GM12878 (cell line): ENCODE results near the gene CTIF. TPM values are rescaled to one million over a fixed set of nuclear protein-coding genes. Genes with fewer than 3 reads are reported as not detected.

ENCODE experiments used
- ATAC-seq: fragments of 200-7000 bp; cut with Tn5 transposase; 3 replicates; pipeline ENCODE4 v1.9.1; 2020; ENCODE audit warnings: mild to moderate bottlenecking, moderate library complexity
- BruUV-seq: library from RNA; stranded (reverse); fragments of 400-500 nt; replicated peaks from 2 replicates; lab custom pipeline; 2021; lab: Mats Ljungman, UMichigan
- CTCF ChIA-PET: fragments of 300-600 bp; sonication (Branson Sonifier 250); formaldehyde crosslinking; extraction: SDS; loops from one replicate; lab custom pipeline; 2021; ENCODE audit warnings: inconsistent platforms; lab: Yijun Ruan, JAX
- POLR2A ChIA-PET: fragments of 350-600 bp; formaldehyde crosslinking; extraction: SDS; loops from one replicate; lab custom pipeline; 2021; ENCODE audit warnings: inconsistent platforms; lab: Charles Lee
- RAD21 ChIA-PET: fragments of 300-600 bp; sonication (Branson Sonifier 250); formaldehyde crosslinking; loops from one replicate; lab custom pipeline; 2023; ENCODE audit warnings: antibody characterized with exemption; ENCODE audit not compliant: unreplicated experiment; lab: Charles Lee
- SMC1A ChIA-PET: fragments of 300-600 bp; sonication (Branson Sonifier 250); formaldehyde crosslinking; loops from one replicate; lab custom pipeline; 2023; ENCODE audit not compliant: unreplicated experiment, uncharacterized antibody; lab: Charles Lee
- DNase-seq: peaks from one replicate; pipeline ENCODE4 v3.0.0-alpha.2; 2011; ENCODE audit warnings: low read depth, low spot score
- FAIRE-seq: peaks from 3 replicates; lab custom pipeline; 2011; peaks lifted over from hg19 to GRCh38; lab: Jason Lieb, UNC
- H2AFZ ChIP-seq: 2 replicates; pipeline ENCODE4 v1.6.0; 2011; ENCODE audit warnings: low read depth, low read length, control low read depth; ENCODE audit not compliant: control insufficient read depth
- H3K27ac ChIP-seq: 2 replicates; pipeline ENCODE4 v1.5.1; 2011; ENCODE audit warnings: control low read depth; ENCODE audit not compliant: control insufficient read depth, insufficient read depth
- H3K27me3 ChIP-seq, 2 experiments: replicated peaks in 1 of 2; 2 replicates each; pipeline versions ENCODE4 v1.6.0 to v1.6.1; 2011; ENCODE audit warnings: low read length in 1 of 2; ENCODE audit not compliant: control insufficient read depth in 2 of 2, insufficient read depth in 2 of 2
- H3K36me3 ChIP-seq, 2 experiments: 2 replicates each; pipeline ENCODE4 v1.5.1; 2011; ENCODE audit warnings: low read length in 1 of 2; ENCODE audit not compliant: control insufficient read depth in 2 of 2, insufficient read depth in 2 of 2
- H3K4me1 ChIP-seq: 2 replicates; pipeline ENCODE4 v1.6.1; 2011; ENCODE audit warnings: mild to moderate bottlenecking, low read length, moderate library complexity, mixed read lengths; ENCODE audit not compliant: control insufficient read depth, insufficient read depth
- H3K4me2 ChIP-seq: 2 replicates; pipeline ENCODE4 v1.6.0; 2011; ENCODE audit warnings: control low read depth; ENCODE audit not compliant: control insufficient read depth, insufficient read depth
- H3K4me3 ChIP-seq: fragments of 200-600 bp; sonication (generic); 2 replicates; pipeline ENCODE4 v1.5.1; 2016
- H3K79me2 ChIP-seq: 2 replicates; pipeline ENCODE4 v1.6.0; 2011; ENCODE audit warnings: low read length; ENCODE audit not compliant: control insufficient read depth, insufficient read depth
- H3K9ac ChIP-seq: 2 replicates; pipeline ENCODE4 v1.8.0; 2011; ENCODE audit warnings: low read length, control low read depth, mixed read lengths; ENCODE audit not compliant: control insufficient read depth, insufficient read depth
- H3K9me3 ChIP-seq: replicated peaks from 3 replicates; pipeline ENCODE4 v1.5.1; 2011; ENCODE audit warnings: mild to moderate bottlenecking, low read length; ENCODE audit not compliant: control insufficient read depth, insufficient read depth
- H4K20me1 ChIP-seq: 2 replicates; pipeline ENCODE4 v1.6.0; 2011; ENCODE audit not compliant: control insufficient read depth, insufficient read depth
- EP300 ChIP-seq, 2 experiments: fragments of 150-350 bp in 1 of 2; IDR thresholded peaks; 2 replicates each; pipeline ENCODE4 v1.6.1; 2011 to 2012; ENCODE audit warnings: low read depth in 2 of 2, low read length in 2 of 2, borderline replicate concordance in 1 of 2, improper control_type of control experiment in 1 of 2, inconsistent platforms in 1 of 2; ENCODE audit not compliant: control insufficient read depth in 1 of 2
- ETV6 ChIP-seq, 2 experiments: fragments of 450-650 bp in 1 of 2; IDR thresholded peaks in 1 of 2; conservative IDR thresholded peaks in 1 of 2; 2 replicates each; pipeline ENCODE4 v1.6.1; 2014; ENCODE audit warnings: antibody characterized with exemption in 1 of 2, borderline replicate concordance in 1 of 2, low read depth in 1 of 2, mild to moderate bottlenecking in 1 of 2, moderate library complexity in 1 of 2
- GATAD2B ChIP-seq: fragments of 450-650 bp; conservative IDR thresholded peaks from 2 replicates; pipeline ENCODE4 v1.6.1; 2017; ENCODE audit warnings: low read depth, mild to moderate bottlenecking, moderate library complexity
- HCFC1 ChIP-seq: fragments of 150-350 bp; IDR thresholded peaks from 2 replicates; pipeline ENCODE4 v1.6.1; 2014; ENCODE audit warnings: low read length
- IKZF1 ChIP-seq: fragments of 450-650 bp; conservative IDR thresholded peaks from 2 replicates; pipeline ENCODE4 v1.6.1; 2017; ENCODE audit warnings: antibody characterized with exemption, mild to moderate bottlenecking
- IKZF2 ChIP-seq, 2 experiments: fragments of 450-650 bp; IDR thresholded peaks; 2 replicates each; pipeline ENCODE4 v1.6.1; 2017; ENCODE audit warnings: mild to moderate bottlenecking in 2 of 2, moderate library complexity in 2 of 2
- MEF2B ChIP-seq: fragments of 450-650 bp; IDR thresholded peaks from 2 replicates; pipeline ENCODE4 v1.6.1; 2018; ENCODE audit warnings: mild to moderate bottlenecking, moderate library complexity; ENCODE audit not compliant: partially characterized antibody, poor library complexity, severe bottlenecking
- NR2C2 ChIP-seq: IDR thresholded peaks from 2 replicates; pipeline ENCODE4 v1.6.1; 2011; ENCODE audit warnings: borderline replicate concordance, low read depth; ENCODE audit not compliant: control insufficient read depth, insufficient read length
- POLR2A ChIP-seq: IDR thresholded peaks from 2 replicates; pipeline ENCODE4 v1.6.1; 2011; ENCODE audit warnings: low read depth, mild to moderate bottlenecking, low read length
- RB1 ChIP-seq: fragments of 450-650 bp; formaldehyde crosslinking; IDR thresholded peaks from 2 replicates; pipeline ENCODE4 v1.6.1; 2017; ENCODE audit warnings: mild to moderate bottlenecking, borderline replicate concordance
- RELA ChIP-seq: fragments of 450-650 bp; IDR thresholded peaks from 2 replicates; pipeline ENCODE4 v1.8.0; 2014; ENCODE audit warnings: borderline replicate concordance; ENCODE audit not compliant: partially characterized antibody
- SREBF2 ChIP-seq: IDR thresholded peaks from 2 replicates; pipeline ENCODE4 v1.6.1; 2012; ENCODE audit warnings: mild to moderate bottlenecking, low read length
- SRF ChIP-seq, 2 experiments: IDR thresholded peaks; 2 replicates each; pipeline ENCODE4 v1.6.1; 2011; ENCODE audit warnings: low read depth in 2 of 2, low read length in 2 of 2, mild to moderate bottlenecking in 1 of 2, moderate library complexity in 1 of 2
- TCF12 ChIP-seq: IDR thresholded peaks from 2 replicates; pipeline ENCODE4 v1.6.1; 2011; ENCODE audit warnings: low read depth, mild to moderate bottlenecking, low read length
- TCF7 ChIP-seq: IDR thresholded peaks from 2 replicates; pipeline ENCODE4 v1.6.1; 2014; ENCODE audit warnings: antibody characterized with exemption, borderline replicate concordance
- USF1 ChIP-seq: IDR thresholded peaks from 2 replicates; pipeline ENCODE4 v1.6.1; 2011; ENCODE audit warnings: borderline replicate concordance, low read depth, mild to moderate bottlenecking, moderate library complexity, mixed read lengths, low read length; ENCODE audit not compliant: insufficient read depth; ENCODE audit errors: extremely low read length
- USF2 ChIP-seq: IDR thresholded peaks from 2 replicates; pipeline ENCODE4 v1.6.1; 2011; ENCODE audit warnings: low read depth, low read length, improper control_type of control experiment, borderline replicate concordance
- ZBED1 ChIP-seq: IDR thresholded peaks from 2 replicates; pipeline ENCODE4 v1.6.1; 2016; ENCODE audit warnings: borderline replicate concordance
- ZBTB11 ChIP-seq: fragments of 450-650 bp; formaldehyde crosslinking; IDR thresholded peaks from 2 replicates; pipeline ENCODE4 v1.5.0; 2022; ENCODE audit warnings: mild to moderate bottlenecking, missing genetic modification characterization
- WGBS: methylation state at CpG from one replicate; pipeline ENCODE4 v1.1.6; 2016; ENCODE audit warnings: low lambda C conversion rate; ENCODE audit not compliant: insufficient replicate concordance, insufficient coverage; ENCODE audit errors: missing lambda C conversion rate; 5-methylcytosine and 5-hydroxymethylcytosine counted together
- in situ Hi-C: fragments of 300-500 bp; cut with MboI; formaldehyde crosslinking; loops from 9 replicates; pipeline ENCODE4 v1.14.3; 2018; ENCODE audit warnings: mixed read lengths
- intact Hi-C: fragments of 100-400 bp; cut with micrococcal nuclease; formaldehyde crosslinking; loops from one replicate; pipeline ENCODE4 v1.14.2; 2022; ENCODE audit not compliant: unreplicated experiment
- polyA plus RNA-seq, 11 experiments: library from polyadenylated mRNA; depleted of rRNA in 4 of 11; unstranded in 6 of 11; stranded (reverse) in 5 of 11; fragments of >200 nt; fragmentation: Nextera tagmentation in 4 of 11; fragmentation: Illumina TruSeq in 1 of 11; extraction: Ambion mirVana in 4 of 11; extraction: Trizol in 1 of 11; gene quantifications; 1 replicate in 1 of 11; 2 replicates in 10 of 11; pipeline versions ENCODE4 v1.2.1 to v1.2.3, GENCODE V29; 2011 to 2016; ENCODE audit warnings: inconsistent platforms in 2 of 11, missing spikeins in 2 of 11, low read depth in 1 of 11
- total RNA-seq, 4 experiments: library from RNA; depleted of rRNA in 3 of 4; stranded (reverse); fragments of >200 nt in 3 of 4; fragmentation: Illumina TruSeq in 1 of 4; extraction: Trizol in 1 of 4; gene quantifications; 2 replicates each; pipeline versions ENCODE4 v1.2.1 to v1.2.3, GENCODE V29; 2013 to 2021

The CTIF gene
- total and polyA plus RNA-seq, 10 of the 15 experiments (the other 5 are each of a cell fraction or from before 2014, with no cell fraction given): 0.06 to 11.6 (median 2.5) TPM

GRCh38 chr18:48910972-48911545 lies 372.2 kb downstream of the CTIF start:
- Histone ChIP-seq H3K79me2 (no peaks in the 10 kb centered on the region), H3K4me1 (no peaks in the 10 kb centered on the region; the same call in 1 of the 2 replicates), H3K4me2 (no peak overlapping the region), H4K20me1 (no peaks in the 10 kb centered on the region), H3K4me3 (no peak overlapping the region), H2AFZ (no peak overlapping the region), H3K27me3 (no peaks in the 10 kb centered on the region), H3K9me3 (no peaks in the 10 kb centered on the region), H3K9ac (no peak overlapping the region), H3K36me3 (no peaks in the 10 kb centered on the region), H3K27ac (no peak overlapping the region)
- no peak for FAIRE-seq
- SMC1A ChIA-PET: interaction anchor here (1.7 kb wide), 1 partner anchor 133 kb away, joined by 5 read pairs; no protein-coding TSS in a partner anchor
- WGBS: 82% methylated on average over 17 of the region's 17 CpGs
- no peak for ATAC-seq
- in situ Hi-C loops: no loop called here
- TF ChIP-seq POLR2A (no peak), NR2C2 (no peak), GATAD2B (no peak), EP300 (IDR thresholded peaks at IDR 0.05; ENCODE audit: borderline replicate concordance in 1 of 2, control insufficient read depth in 1 of 2, low read depth in 2 of 2, low read length in 2 of 2) (no peak), ZBED1 (no peak), RB1 (no peak), RELA (no peak), ZBTB11 (no peak), MEF2B (no peak), SRF (IDR thresholded peaks at IDR 0.05; ENCODE audit: low read depth in 2 of 2, low read length in 2 of 2) (no peak), TCF12 (no peak), USF1 (no peak), TCF7 (no peak), IKZF2 (IDR thresholded peaks at IDR 0.05) (no peak), IKZF1 (no peak), HCFC1 (no peak), ETV6 (conservative IDR thresholded peaks at IDR 0.05 in 1 of 2, IDR thresholded peaks at IDR 0.05 in 1 of 2; ENCODE audit: borderline replicate concordance in 1 of 2, low read depth in 1 of 2) (no peak), SREBF2 (no peak), USF2 (no peak)
- BruUV-seq: no TSS peak
- DNase-seq: no peak
- intact Hi-C loops: loop anchor here (10.0 kb wide), 1 partner anchor 236 kb away; no protein-coding TSS in a partner anchor
- POLR2A ChIA-PET: no interaction called here
- CTCF ChIA-PET: interaction anchor here (2.8 to 4.3 kb wide), 2 partner anchors 42 to 133 kb away, joined by 9 to 38 read pairs; no protein-coding TSS in a partner anchor
- RAD21 ChIA-PET: interaction anchor here (0.8 to 2.9 kb wide), 2 partner anchors 128 to 133 kb away, joined by 3 to 22 read pairs; no protein-coding TSS in a partner anchor
